HepG2 (cell line): ENCODE data around the gene MSI2. TPM values are rescaled to one million over a fixed set of nuclear protein-coding genes. Genes with fewer than 3 reads are reported as not detected.

Experiments used
- ATAC-seq: fragments of 200-7000 bp; cut with Tn5 transposase; 3 replicates; pipeline ENCODE4 v1.9.1; 2020; ENCODE audit warnings: mild to moderate bottlenecking, moderate library complexity
- BruUV-seq: library from RNA; stranded (reverse); fragments of 400-500 nt; replicated peaks from 2 replicates; lab custom pipeline; 2021; lab: Mats Ljungman, UMichigan
- CTCF ChIA-PET: fragments of 300-600 bp; formaldehyde crosslinking; extraction: SDS; loops from one replicate; lab custom pipeline; 2021; ENCODE audit warnings: low total read pairs, inconsistent platforms, low intra/inter-chr PET ratio; lab: Yijun Ruan, JAX
- POLR2A ChIA-PET: fragments of 350-600 bp; sonication (Branson Sonifier 250); formaldehyde crosslinking; loops from one replicate; lab custom pipeline; 2020; ENCODE audit warnings: antibody characterized with exemption, inconsistent platforms; lab: Yijun Ruan, JAX
- DNase-seq: peaks from one replicate; pipeline ENCODE4 v3.0.0-alpha.2; 2015; ENCODE audit warnings: low spot score
- FAIRE-seq: peaks from 3 replicates; lab custom pipeline; 2011; peaks lifted over from hg19 to GRCh38; lab: Jason Lieb, UNC
- H2AFZ ChIP-seq: one replicate; pipeline ENCODE4 v1.6.1; 2011; ENCODE audit warnings: low read length, inconsistent platforms
- H3K27ac ChIP-seq: fragments of 300-600 bp; 3 replicates; pipeline ENCODE4 v1.8.0; 2011; ENCODE audit warnings: mixed run types, mild to moderate bottlenecking, mixed read lengths, low read length, inconsistent platforms; ENCODE audit not compliant: insufficient read depth; ENCODE audit errors: extremely low read length
- H3K27me3 ChIP-seq, 2 experiments: fragments of 200-600 bp in 1 of 2; 2 replicates in 1 of 2; 3 replicates in 1 of 2; pipeline versions ENCODE4 v1.6.0 to v1.8.0; 2011; ENCODE audit warnings: low read length in 2 of 2, mild to moderate bottlenecking in 2 of 2, moderate library complexity in 2 of 2, inconsistent platforms in 1 of 2; ENCODE audit not compliant: insufficient read depth in 2 of 2, control insufficient read depth in 1 of 2
- H3K36me3 ChIP-seq, 2 experiments: fragments of 200-600 bp in 1 of 2; replicated peaks in 1 of 2; 2 replicates in 1 of 2; 3 replicates in 1 of 2; pipeline versions ENCODE4 v1.5.1 to v1.8.0; 2011; ENCODE audit warnings: low read length in 2 of 2, inconsistent platforms in 1 of 2; ENCODE audit not compliant: insufficient read depth in 2 of 2, control insufficient read depth in 1 of 2
- H3K4me1 ChIP-seq: 2 replicates; pipeline ENCODE4 v1.5.1; 2012; ENCODE audit warnings: low read length, inconsistent platforms; ENCODE audit not compliant: insufficient read depth
- H3K4me2 ChIP-seq: 2 replicates; pipeline ENCODE4 v1.6.0; 2011; ENCODE audit warnings: low read depth, low read length, inconsistent platforms
- H3K4me3 ChIP-seq, 3 experiments: fragments of 200-600 bp in 1 of 3; sonication (generic), shearing (Covaris generic) in 1 of 3; replicated peaks in 1 of 3; 2 replicates each; pipeline ENCODE4 v1.5.1; 2011 to 2016; ENCODE audit warnings: low read length in 3 of 3, inconsistent platforms in 2 of 3, low read depth in 2 of 3, mild to moderate bottlenecking in 2 of 3, control low read depth in 1 of 3, mixed read lengths in 1 of 3; ENCODE audit not compliant: insufficient read depth in 1 of 3
- H3K79me2 ChIP-seq: one replicate; pipeline ENCODE4 v1.6.1; 2011; ENCODE audit warnings: low read length, inconsistent platforms; ENCODE audit not compliant: insufficient read depth
- H3K9ac ChIP-seq: 2 replicates; pipeline ENCODE4 v1.6.0; 2011; ENCODE audit warnings: mild to moderate bottlenecking, low read depth, low read length, inconsistent platforms; ENCODE audit not compliant: insufficient read depth
- H3K9me3 ChIP-seq: 2 replicates; pipeline ENCODE4 v1.5.1; 2012; ENCODE audit warnings: mild to moderate bottlenecking, low read length
- H4K20me1 ChIP-seq: 2 replicates; pipeline ENCODE4 v1.6.0; 2011; ENCODE audit warnings: inconsistent platforms, mild to moderate bottlenecking, low read length, moderate library complexity; ENCODE audit not compliant: insufficient read depth
- ARNTL ChIP-seq: sonication (generic); formaldehyde crosslinking; IDR thresholded peaks from 2 replicates; pipeline ENCODE4 v1.4.0; 2020; ENCODE audit warnings: mild to moderate bottlenecking, missing genetic modification reagents
- KIAA2018 ChIP-seq: sonication (generic); formaldehyde crosslinking; IDR thresholded peaks from 2 replicates; pipeline ENCODE4 v1.5.0; 2020; ENCODE audit warnings: mild to moderate bottlenecking, missing genetic modification reagents, borderline replicate concordance
- ZBTB37 ChIP-seq: sonication (generic); formaldehyde crosslinking; IDR thresholded peaks from 2 replicates; pipeline ENCODE4 v1.4.0; 2020; ENCODE audit warnings: mild to moderate bottlenecking, missing genetic modification reagents
- ZFP62 ChIP-seq: sonication (generic); formaldehyde crosslinking; IDR thresholded peaks from 2 replicates; pipeline ENCODE4 v1.4.0; 2020; ENCODE audit warnings: missing genetic modification reagents
- ZNF615 ChIP-seq: sonication (generic); formaldehyde crosslinking; IDR thresholded peaks from 2 replicates; pipeline ENCODE4 v1.5.0; 2020; ENCODE audit warnings: mild to moderate bottlenecking, missing genetic modification reagents, borderline replicate concordance
- ZSCAN29 ChIP-seq: sonication (generic); formaldehyde crosslinking; conservative IDR thresholded peaks from 2 replicates; pipeline ENCODE4 v1.4.0; 2020; ENCODE audit warnings: mild to moderate bottlenecking, missing genetic modification reagents
- in situ Hi-C: cut with HindIII; loops from 2 replicates; pipeline ENCODE4 v1.10.0; 2017; ENCODE audit warnings: low pct_unique_long_range_greater_than_20kb; ENCODE audit not compliant: extremely low pct_ligation_motif_present
- intact Hi-C: fragments of 100-400 bp; cut with micrococcal nuclease; formaldehyde crosslinking; loops from one replicate; pipeline ENCODE4 v1.10.0; 2022; ENCODE audit not compliant: unreplicated experiment
- polyA plus RNA-seq, 8 experiments: library from polyadenylated mRNA; depleted of rRNA in 3 of 8; stranded (reverse) in 7 of 8; unstranded in 1 of 8; fragments of >200 nt; fragmentation: Illumina TruSeq in 4 of 8; extraction: Trizol in 4 of 8; gene quantifications; 2 replicates each; pipeline versions ENCODE4 v1.2.1 to v1.2.3, GENCODE V29; 2011 to 2016; ENCODE audit warnings: low read depth in 4 of 8, missing spikeins in 1 of 8, mixed read lengths in 1 of 8; ENCODE audit not compliant: insufficient read depth in 1 of 8
- total RNA-seq, 5 experiments: library from RNA; depleted of rRNA; stranded (reverse); fragments of >200 nt; fragmentation: Illumina TruSeq; extraction: Trizol; gene quantifications; 2 replicates each; pipeline ENCODE4 v1.2.3, GENCODE V29; 2016; ENCODE audit warnings: low read depth in 1 of 5

The MSI2 gene
- total and polyA plus RNA-seq, 2 of the 13 experiments (the other 11 are each of a cell fraction or from before 2014, with no cell fraction given): 77.5 to 78.4 TPM

GRCh38 chr17:57687642-57688041 lies 431.3 kb downstream of the MSI2 start:
- Histone ChIP-seq H3K4me3 (no peak overlapping the region), H3K27ac (no peak overlapping the region), H2AFZ (no peak overlapping the region)
- no peak for FAIRE-seq
- TF ChIP-seq ZNF615 (CRISPR knock-in tag): no peak
- TF ChIP-seq ARNTL (CRISPR knock-in tag): no peak
- TF ChIP-seq ZSCAN29: no peak
- TF ChIP-seq ZBTB37 (CRISPR knock-in tag): no peak
- no peak for TF ChIP-seq ZFP62 (CRISPR knock-in tag)
- no peak for TF ChIP-seq KIAA2018
- TF ChIP-seq, all 625 proteins: peak for 0
- H3K9ac ChIP-seq: no peak overlapping the region
- intact Hi-C loops: no loop called here
- in situ Hi-C loops: no loop called here
- DNase-seq (no peak), ATAC-seq (no peak)
- H3K27me3 ChIP-seq: no peaks in the 10 kb centered on the region
- no peaks in the 10 kb centered on the region for H4K20me1 ChIP-seq
- no TSS peak for BruUV-seq
- H3K36me3 ChIP-seq: peaks cover 4 to 11% of the 10 kb centered on the region in 2 experiments
- H3K4me1 ChIP-seq: no peaks in the 10 kb centered on the region
- peaks cover 9% of the 10 kb centered on the region; the same call in 1 of the 2 replicates for H3K9me3 ChIP-seq
- ChIA-PET POLR2A (no interaction called here), CTCF (no interaction called here)
- H3K79me2 ChIP-seq: no peaks in the 10 kb centered on the region
- no peak overlapping the region for H3K4me2 ChIP-seq
